Heart right ventricle (tissue), 16 donors: ENCODE measurements around the gene TPRG1L. TPM values are rescaled to one million over a fixed set of nuclear protein-coding genes. Genes with fewer than 3 reads are reported as not detected.
A peak's percentile ranks its signal among the peaks of the same experiment; 100 is the strongest.

ENCODE experiments used
- ATAC-seq, 8 donors: fragments of 200-7000 bp; cut with Tn5 transposase; one replicate each; pipeline ENCODE4 v1.9.1; 2020; ENCODE audit warnings: mild to moderate bottlenecking in 8 of 8, moderate library complexity in 8 of 8, moderate number of reproducible peaks in 1 of 8
- DNase-seq, 2 donors: peaks; one replicate each; pipeline ENCODE4 v3.0.0-alpha.2; 2020
- H3K27ac ChIP-seq, 10 donors: fragments of 200-600 bp; sonication (generic) in 2 of 10; one replicate each; pipeline versions ENCODE4 v1.5.0 to v1.8.0; 2020 to 2022; ENCODE audit warnings: mild to moderate bottlenecking in 3 of 10
- H3K27me3 ChIP-seq, 7 donors: fragments of 200-600 bp; one replicate each; pipeline ENCODE4 v1.8.0; 2021 to 2022; ENCODE audit warnings: mild to moderate bottlenecking in 2 of 7
- H3K36me3 ChIP-seq, 9 donors: fragments of 200-600 bp; sonication (generic) in 1 of 9; one replicate each; pipeline versions ENCODE4 v1.5.0 to v1.8.0; 2020 to 2022; ENCODE audit warnings: mild to moderate bottlenecking in 2 of 9
- H3K4me1 ChIP-seq, 9 donors: fragments of 200-600 bp; sonication (generic) in 1 of 9; one replicate each; pipeline versions ENCODE4 v1.5.0 to v1.8.0; 2020 to 2022; ENCODE audit warnings: mild to moderate bottlenecking in 4 of 9
- H3K4me3 ChIP-seq, 10 donors: fragments of 200-600 bp; sonication (generic) in 2 of 10; one replicate each; pipeline versions ENCODE4 v1.5.0 to v1.8.0; 2020 to 2022; ENCODE audit warnings: mild to moderate bottlenecking in 7 of 10, moderate library complexity in 2 of 10
- H3K9me3 ChIP-seq, 11 donors: fragments of 200-600 bp in 10 of 11; sonication (generic) in 2 of 11; one replicate each; pipeline versions ENCODE4 v1.5.0 to v1.8.0; 2013 to 2022; ENCODE audit warnings: mild to moderate bottlenecking in 2 of 11, control low read depth in 1 of 11, moderate library complexity in 1 of 11
- CTCF ChIP-seq, 9 donors: fragments of 200-600 bp; sonication (generic) in 2 of 9; IDR thresholded peaks; one replicate each; pipeline versions ENCODE4 v1.5.0 to v1.8.0; 2021 to 2022; ENCODE audit warnings: antibody characterized with exemption in 9 of 9, mild to moderate bottlenecking in 5 of 9, moderate library complexity in 1 of 9
- WGBS, 2 donors: extraction: QIAGEN DNeasy Blood & Tissue Kit; methylation state at CpG; one replicate each; pipeline ENCODE4 v1.1.7; 2013; ENCODE audit warnings: inconsistent platforms in 1 of 2; 5-methylcytosine and 5-hydroxymethylcytosine counted together
- intact Hi-C, 10 donors: fragments of 100-400 bp; cut with DNase I; formaldehyde crosslinking; loops; one replicate each; pipeline versions ENCODE4 v1.11.1 to v1.14.2; 2022
- polyA plus RNA-seq, 2 donors: library from polyadenylated mRNA; stranded (reverse); fragments of 200-250 nt; gene quantifications; one replicate each; pipeline ENCODE4 v1.2.3, GENCODE V29; 2013
- total RNA-seq, 10 donors: library from RNA; stranded (reverse); fragmentation: NEBNext Ultra II Directional in 3 of 10; extraction: Animal tissue kit (Norgen Biotek cat#: 25700) in 3 of 10; gene quantifications; one replicate each; pipeline versions ENCODE4 v1.2.1 to v1.2.4, GENCODE V29; 2021 to 2023
- donor health status: Arrhythmogenic right ventricular cardiomyopathy.
- donor health status: ischemic (EF 13 %, LVEDD 7.1; RV severe dilation, severe dysfunction).
- donor health status: healthy with polysubstance abuse.
- donor health status: DM: no; HTN: yes; CAD: no.
- donor health status: DM: no; HTN: no; CAD: no.
- donor health status: ischemic (EF 25% LVEDD 6.9; RV normal size, moderate dysfunction).
- donor health status: ischemic (EF 25% LVEDD 5.7; RV mildly dilated, moderate dysfunction).
- donor health status: healthy.
- donor health status: DM: yes; HTN: yes; CAD: no.
- donor health status: Ischemic cardiomyopathy.
- donor health status: ischemic (EF 35%, LVEDD 5.7; RV mildly dilated, moderate dysfunction).
- donor health status: nonischemic (EF 11% LVEDD 7.7; RV severe dilation, severe dysfunction).
- donor health status: DM: yes; HTN: yes; CAD: no.
- donor health status: PGD.
- donor health status: ischemic (EF 29% LVEDD 5.4; RV normal size, mild dysfunction).
- donor health status: nonischemic (EF 23%, LVEDD 6.1; RV moderate dilation, normal function).

TPRG1L gene
- total and polyA plus RNA-seq, 12 donors: 15.1 to 60.7 (median 49.0) TPM

DNA sequence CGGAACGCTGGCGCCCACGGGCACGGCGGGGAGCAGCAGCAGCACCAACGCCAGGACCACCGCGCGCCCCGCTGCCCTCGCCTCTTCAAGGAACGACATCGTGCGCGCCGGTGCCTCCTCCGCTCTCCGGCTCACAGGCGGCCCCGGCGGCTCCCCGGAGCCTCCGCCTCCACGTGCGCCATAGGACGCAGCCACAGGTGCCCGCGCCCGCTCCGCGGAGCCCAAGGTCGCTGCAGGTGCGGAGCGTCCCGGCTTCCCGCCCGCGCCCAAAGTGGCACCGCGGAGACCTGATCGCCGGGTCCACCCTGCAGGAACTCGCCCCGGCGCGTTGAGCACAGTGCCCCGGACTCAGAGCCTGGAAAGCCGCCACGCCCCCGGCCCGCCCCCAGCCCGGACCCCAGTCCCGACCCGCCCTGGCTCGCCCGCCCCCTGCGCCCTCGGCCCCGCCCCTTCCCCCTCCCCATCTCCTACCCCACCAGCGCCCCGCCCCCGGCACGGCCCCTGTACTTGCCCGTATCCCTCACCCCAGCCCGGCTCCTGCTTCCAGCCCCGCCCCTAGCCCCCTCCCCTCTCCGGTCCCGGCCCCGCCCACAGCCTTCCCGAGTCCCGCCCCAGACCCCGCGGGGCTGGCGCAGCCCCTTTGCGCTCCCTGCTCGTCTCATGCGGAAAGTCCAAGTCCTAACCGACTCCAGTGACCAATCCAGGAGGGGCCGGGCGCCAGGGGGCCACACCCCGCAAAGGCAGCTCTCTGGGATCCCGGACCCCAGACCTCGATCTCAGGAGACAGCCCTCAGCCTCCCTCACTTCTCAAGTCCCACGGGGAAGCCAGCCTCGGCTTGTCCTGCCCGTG is 13.4 kb upstream of the TPRG1L start, which contains the start of gene MEGF6:
TSS of gene MEGF6 (minus strand) at position 339 of the 850 bp plus-strand sequence. CDS start at position 99, 240 bp downstream.
- peaks cover 13 to 66% (median 52%) of the 10 kb centered on the region in 7 donors for H3K27me3 ChIP-seq
- intact Hi-C loops: no loop called here
- ATAC-seq (peak; percentile 45 to 79 (median 68)), DNase-seq (peak; percentile 53 to 68)
- H3K27ac ChIP-seq: no peak within 1 kb of the TSS
- no peaks in the 10 kb centered on the region for H3K9me3 ChIP-seq
- WGBS, 2 donors: 1% methylated on average over 66 to 86 of the region's 87 CpGs
- H3K4me1 ChIP-seq: peaks cover 7 to 23% (median 17%) of the 10 kb centered on the region in 9 donors
- peak within 1 kb of the TSS; percentile 15 to 57 (median 46) for H3K4me3 ChIP-seq
- no peaks in the 10 kb centered on the region for H3K36me3 ChIP-seq
- no peak for TF ChIP-seq CTCF (IDR thresholded peaks at IDR 0.05)

GRCh38 chr1:3612123-3612522 is 12.7 kb upstream of the TPRG1L start:
- peaks cover 13 to 61% (median 52%) of the 10 kb centered on the region in 7 donors for H3K27me3 ChIP-seq
- no peaks in the 10 kb centered on the region for H3K36me3 ChIP-seq
- no peaks in the 10 kb centered on the region for H3K9me3 ChIP-seq
- no peak overlapping the region for H3K27ac ChIP-seq
- no peak for TF ChIP-seq CTCF (IDR thresholded peaks at IDR 0.05)
- peak overlapping the region in 4 of 10 donors; percentile 31 to 57 (median 46) for H3K4me3 ChIP-seq
- WGBS, 2 donors: 64 to 74% methylated on average over 7 of the region's 7 CpGs
- ATAC-seq (no peak), DNase-seq (no peak)
- peaks cover 7 to 23% (median 17%) of the 10 kb centered on the region in 9 donors for H3K4me1 ChIP-seq
- intact Hi-C loops: no loop called here

DNA sequence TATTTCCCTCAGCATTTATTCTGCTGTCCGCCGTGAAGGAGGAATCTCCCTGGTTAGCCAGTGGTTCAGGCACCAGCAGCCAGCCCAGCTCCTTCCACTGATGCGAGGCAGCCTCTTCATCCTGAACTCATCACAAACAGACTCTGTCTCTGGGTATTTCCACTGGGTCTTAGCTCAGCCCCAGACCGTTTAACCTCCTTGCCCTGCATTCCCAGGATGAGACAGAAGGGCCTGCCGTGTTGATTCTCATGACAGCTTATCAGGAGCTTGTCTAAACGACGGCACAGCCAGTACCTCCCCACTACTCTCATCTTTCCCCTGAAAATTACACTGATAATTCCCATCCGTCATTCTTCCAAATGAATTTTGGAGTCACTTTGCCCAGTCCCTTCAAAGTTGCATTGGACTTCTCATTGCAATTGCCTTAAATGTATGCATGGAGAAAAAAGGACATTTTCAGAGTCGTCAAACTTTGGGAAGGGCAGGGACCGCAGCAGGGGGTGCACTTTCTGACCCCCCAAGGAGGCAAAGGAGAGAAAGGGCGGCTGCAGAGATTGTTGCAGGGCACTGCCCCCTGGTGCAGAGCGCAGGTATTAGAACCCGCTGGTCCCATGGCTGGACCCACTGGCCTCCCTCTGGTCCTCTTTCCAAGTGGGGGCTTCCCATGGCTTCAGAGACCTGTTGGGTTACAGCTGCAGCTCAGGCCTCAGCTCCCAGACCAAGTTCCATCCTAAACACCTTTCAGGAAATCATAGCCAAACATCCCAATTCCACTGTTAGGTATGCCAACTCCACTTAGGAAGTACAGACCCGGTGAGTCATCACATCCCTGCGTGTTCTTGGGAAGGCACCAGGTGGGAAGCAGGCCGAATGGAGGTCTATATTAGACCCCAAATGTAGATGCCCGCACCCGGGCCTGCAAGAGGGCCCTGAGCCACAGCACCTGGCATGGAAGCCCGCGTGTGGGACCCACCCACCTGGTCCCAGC is 9.8 kb upstream of the TPRG1L start:
- intact Hi-C loops: loop anchor here in 4 of 10 donors (2.0 to 5.0 kb wide), 3 partner anchors 48 to 124 kb away; no protein-coding TSS in a partner anchor
- DNase-seq (no peak), ATAC-seq (peak in 1 of 8 donors; percentile 42)
- peak; percentile 11 to 66 (median 59) for TF ChIP-seq CTCF (IDR thresholded peaks at IDR 0.05)
- peaks cover 7 to 30% (median 22%) of the 10 kb centered on the region in 9 donors for H3K4me1 ChIP-seq
- H3K27me3 ChIP-seq: peaks cover 13 to 36% (median 30%) of the 10 kb centered on the region in 7 donors
- no peaks in the 10 kb centered on the region for H3K36me3 ChIP-seq
- no peak overlapping the region for H3K27ac ChIP-seq
- no peaks in the 10 kb centered on the region for H3K9me3 ChIP-seq
- no peak overlapping the region for H3K4me3 ChIP-seq
- WGBS, 2 donors: 55 to 57% methylated on average over 20 of the region's 20 CpGs

DNA sequence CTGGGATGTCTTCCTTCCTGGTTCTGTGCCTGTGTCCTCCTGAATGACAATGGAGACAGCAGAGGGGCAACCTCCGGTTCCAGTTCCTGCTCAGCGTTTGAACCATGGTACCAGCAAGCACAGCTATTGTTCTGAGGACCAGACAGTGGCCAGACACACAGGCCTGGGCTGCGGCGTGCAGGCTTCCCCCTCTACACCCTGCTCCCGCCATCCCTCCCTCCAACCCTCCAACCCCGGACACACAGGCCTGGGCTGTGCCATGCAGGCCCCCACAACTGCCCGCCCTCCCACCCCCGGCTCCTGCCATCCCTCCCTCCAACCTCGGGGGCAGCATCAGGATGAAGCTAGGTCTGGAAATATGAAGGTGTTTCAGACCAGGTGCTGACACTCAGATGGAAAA is 8.0 kb upstream of the TPRG1L start:
- no peak for TF ChIP-seq CTCF (IDR thresholded peaks at IDR 0.05)
- H3K4me1 ChIP-seq: peaks cover 0 to 15% (median 10%) of the 10 kb centered on the region in 9 donors
- WGBS, 2 donors: 71 to 80% methylated on average over 9 of the region's 9 CpGs
- intact Hi-C loops: loop anchor here in 2 of 10 donors (5.0 kb wide), 1 partner anchor 50 kb away; no protein-coding TSS in a partner anchor
- peaks cover 2 to 20% (median 12%) of the 10 kb centered on the region in 7 donors for H3K27me3 ChIP-seq
- ATAC-seq (no peak), DNase-seq (no peak)
- no peaks in the 10 kb centered on the region for H3K9me3 ChIP-seq
- no peak overlapping the region for H3K4me3 ChIP-seq
- no peak overlapping the region for H3K27ac ChIP-seq
- H3K36me3 ChIP-seq: no peaks in the 10 kb centered on the region
